K562 (cell line): ENCODE data around the gene ZRANB3. TPM values are rescaled to one million over a fixed set of nuclear protein-coding genes. Genes with fewer than 3 reads are reported as not detected.
A peak's percentile ranks its signal among the peaks of the same experiment; 100 is the strongest.

Source experiments
- ATAC-seq: fragments of 200-7000 bp; cut with Tn5 transposase; 3 replicates; pipeline ENCODE4 v1.9.1; 2020; ENCODE audit warnings: moderate library complexity
- Bru-seq: library from RNA; stranded (reverse); fragments of 400-500 nt; gene quantifications from one replicate; lab custom pipeline; 2021; lab: Mats Ljungman, UMichigan
- BruChase-seq, 2 experiments: library from RNA; stranded (reverse); fragments of 400-500 nt; gene quantifications; one replicate each; lab custom pipeline; 2021; lab: Mats Ljungman, UMichigan
- BruUV-seq: library from RNA; stranded (reverse); fragments of 400-500 nt; replicated peaks from 2 replicates; lab custom pipeline; 2021; lab: Mats Ljungman, UMichigan
- CTCF ChIA-PET: fragments of 300-600 bp; formaldehyde crosslinking; extraction: SDS; loops from one replicate; lab custom pipeline; 2021; ENCODE audit warnings: low intra/inter-chr PET ratio; lab: Yijun Ruan, JAX
- POLR2A ChIA-PET: fragments of 300-600, 350-650 bp; sonication (Branson Sonifier 250); formaldehyde crosslinking; extraction: SDS; loops from one replicate; lab custom pipeline; 2021; ENCODE audit warnings: antibody characterized with exemption, inconsistent platforms; lab: Yijun Ruan, JAX
- DNase-seq, 4 experiments: peaks; one replicate each; pipeline versions ENCODE4 v3.0.0 to v3.0.0-alpha.2; 2011 to 2018; ENCODE audit warnings: low spot score in 3 of 4, mixed read lengths in 3 of 4; ENCODE audit errors: extremely low read depth in 1 of 4
- FAIRE-seq: peaks from 2 replicates; lab custom pipeline; 2011; peaks lifted over from hg19 to GRCh38; lab: Jason Lieb, UNC
- H2AFZ ChIP-seq: 2 replicates; pipeline ENCODE4 v1.6.0; 2011; ENCODE audit warnings: low read depth, low read length, control low read depth, inconsistent platforms
- H3K27ac ChIP-seq: fragments of 200-600 bp; 3 replicates; pipeline ENCODE4 v1.8.0; 2011; ENCODE audit warnings: low read depth, mild to moderate bottlenecking, control low read depth, inconsistent platforms, low read length, moderate library complexity, mixed read lengths; ENCODE audit errors: extremely low read depth
- H3K27me3 ChIP-seq, 2 experiments: fragments of 300-600 bp in 1 of 2; 2 replicates in 1 of 2; 3 replicates in 1 of 2; pipeline versions ENCODE4 v1.6.0 to v1.8.0; 2011; ENCODE audit warnings: inconsistent platforms in 2 of 2, low read length in 2 of 2, mild to moderate bottlenecking in 1 of 2, mixed read lengths in 1 of 2, moderate library complexity in 1 of 2; ENCODE audit not compliant: control insufficient read depth in 2 of 2, insufficient read depth in 2 of 2
- H3K36me3 ChIP-seq: fragments of 300-600 bp; 3 replicates; pipeline ENCODE4 v1.8.0; 2011; ENCODE audit warnings: mild to moderate bottlenecking, low read length, inconsistent platforms; ENCODE audit not compliant: control insufficient read depth, insufficient read depth
- H3K4me1 ChIP-seq, 2 experiments: fragments of 200-600 bp in 1 of 2; replicated peaks in 1 of 2; 2 replicates in 1 of 2; 3 replicates in 1 of 2; pipeline versions ENCODE4 v1.5.1 to v1.8.0; 2011; ENCODE audit warnings: inconsistent platforms in 2 of 2, low read length in 2 of 2, mild to moderate bottlenecking in 1 of 2, mixed read lengths in 1 of 2, moderate library complexity in 1 of 2; ENCODE audit not compliant: control insufficient read depth in 2 of 2, insufficient read depth in 2 of 2
- H3K4me2 ChIP-seq: 2 replicates; pipeline ENCODE4 v1.6.1; 2011; ENCODE audit warnings: low read length, control low read depth, inconsistent platforms, mixed read lengths; ENCODE audit not compliant: insufficient read depth
- H3K4me3 ChIP-seq: fragments of 200-600 bp; sonication (generic), shearing (Covaris generic); 2 replicates; pipeline ENCODE4 v1.5.1; 2016; ENCODE audit warnings: control low read depth, inconsistent platforms
- H3K79me2 ChIP-seq: fragments of 200-600 bp; 3 replicates; pipeline ENCODE4 v1.8.0; 2011; ENCODE audit warnings: low read length, inconsistent platforms; ENCODE audit not compliant: control insufficient read depth, insufficient read depth
- H3K9ac ChIP-seq, 2 experiments: 2 replicates each; pipeline versions ENCODE4 v1.6.0 to v1.6.1; 2011; ENCODE audit warnings: low read depth in 2 of 2, low read length in 2 of 2, control low read depth in 1 of 2, inconsistent platforms in 1 of 2, mild to moderate bottlenecking in 1 of 2, mixed read lengths in 1 of 2; ENCODE audit not compliant: insufficient read depth in 1 of 2
- H3K9me1 ChIP-seq: one replicate; pipeline ENCODE4 v1.6.0; 2011; ENCODE audit warnings: inconsistent platforms, mild to moderate bottlenecking, low read length, moderate library complexity; ENCODE audit not compliant: control insufficient read depth, insufficient read depth
- H3K9me3 ChIP-seq: replicated peaks from 2 replicates; pipeline ENCODE4 v1.5.1; 2011; ENCODE audit warnings: low read depth, low read length, inconsistent platforms; ENCODE audit not compliant: control insufficient read depth, insufficient read depth
- H4K20me1 ChIP-seq: replicated peaks from 2 replicates; pipeline ENCODE4 v1.6.1; 2011; ENCODE audit warnings: low read length, inconsistent platforms, mixed read lengths; ENCODE audit not compliant: control insufficient read depth, insufficient read depth
- CREB1 ChIP-seq, 2 experiments: sonication (generic) in 1 of 2; formaldehyde crosslinking in 1 of 2; IDR thresholded peaks; 2 replicates each; pipeline versions ENCODE4 v1.6.1 to v1.8.0; 2012 to 2022; ENCODE audit warnings: inconsistent platforms in 1 of 2, mild to moderate bottlenecking in 1 of 2, missing genetic modification reagents in 1 of 2, moderate library complexity in 1 of 2
- GTF3C2 ChIP-seq: IDR thresholded peaks from 3 replicates; pipeline ENCODE4 v1.6.1; 2011; ENCODE audit warnings: borderline replicate concordance, mild to moderate bottlenecking, moderate library complexity; ENCODE audit not compliant: insufficient read length; ENCODE audit errors: extremely low read depth
- ID3 ChIP-seq, 2 experiments: fragments of 250-450 bp in 1 of 2; fragments of 450-650 bp in 1 of 2; sonication (Bioruptor Pico) in 1 of 2; IDR thresholded peaks; 2 replicates each; pipeline versions ENCODE4 v1.6.1 to v1.8.0; 2016 to 2021; ENCODE audit warnings: mild to moderate bottlenecking in 2 of 2, moderate library complexity in 2 of 2, missing compliant biosample characterization in 1 of 2, missing genetic modification characterization in 1 of 2
- NR2C1 ChIP-seq, 2 experiments: fragments of 450-650 bp; IDR thresholded peaks; 2 replicates each; pipeline ENCODE4 v1.6.1; 2017; ENCODE audit warnings: mild to moderate bottlenecking in 2 of 2, antibody characterized with exemption in 1 of 2, inconsistent platforms in 1 of 2, missing compliant biosample characterization in 1 of 2, missing genetic modification characterization in 1 of 2
- PCBP2 ChIP-seq: fragments of 200-400 bp; formaldehyde crosslinking; IDR thresholded peaks from 2 replicates; pipeline ENCODE4 v1.6.1; 2018; ENCODE audit warnings: low read length, low read depth, mild to moderate bottlenecking, moderate library complexity; ENCODE audit not compliant: poor library complexity, severe bottlenecking
- RFX7 ChIP-seq: fragments of 250-450 bp; sonication (Bioruptor Pico); IDR thresholded peaks from 2 replicates; pipeline ENCODE4 v1.5.1; 2021; ENCODE audit warnings: mild to moderate bottlenecking
- SNIP1 ChIP-seq: fragments of 450-650 bp; IDR thresholded peaks from 2 replicates; pipeline ENCODE4 v1.7.1; 2017; ENCODE audit warnings: low read depth, mild to moderate bottlenecking
- YY1 ChIP-seq, 3 experiments: IDR thresholded peaks; 2 replicates each; pipeline ENCODE4 v1.6.1; 2011; ENCODE audit warnings: low read length in 2 of 3, mild to moderate bottlenecking in 2 of 3, moderate library complexity in 2 of 3, borderline replicate concordance in 1 of 3, control low read depth in 1 of 3, low read depth in 1 of 3; ENCODE audit not compliant: insufficient read depth in 3 of 3, insufficient replicate concordance in 2 of 3, control insufficient read depth in 1 of 3, insufficient read length in 1 of 3; ENCODE audit errors: extremely low read depth in 1 of 3
- WGBS: fragments of 100-300 bp; shearing (Covaris generic); methylation state at CpG from one replicate; pipeline ENCODE4 v1.1.6; 2016; ENCODE audit warnings: low coverage, mixed read lengths; ENCODE audit not compliant: insufficient coverage; ENCODE audit errors: missing lambda C conversion rate; 5-methylcytosine and 5-hydroxymethylcytosine counted together
- in situ Hi-C: fragments of 300-500 bp; cut with MboI; formaldehyde crosslinking; loops from 4 replicates; pipeline ENCODE4 v1.15.0; 2018; ENCODE audit warnings: inconsistent platforms, mixed read lengths
- intact Hi-C: fragments of 100-400 bp; cut with micrococcal nuclease; formaldehyde crosslinking; loops from 2 replicates; pipeline ENCODE4 v1.14.2; 2022
- long read RNA-seq, 3 experiments: library from polyadenylated mRNA in 2 of 3; library from RNA in 1 of 3; unstranded in 2 of 3; stranded (forward) in 1 of 3; transcript quantifications; one replicate each; pipeline ENCODE4 v2.0.0, GENCODE V29; 2019 to 2022
- polyA minus RNA-seq, 3 experiments: library from RNA; depleted of rRNA, polyadenylated mRNA; stranded (reverse); fragments of >200 nt; gene quantifications; 2 replicates each; pipeline ENCODE4 v1.2.3, GENCODE V29; 2011
- polyA plus RNA-seq, 8 experiments: library from polyadenylated mRNA; depleted of rRNA in 4 of 8; stranded (reverse) in 5 of 8; unstranded in 3 of 8; fragments of >200 nt; fragmentation: Nextera tagmentation in 2 of 8; fragmentation: Illumina TruSeq in 1 of 8; extraction: Ambion mirVana in 2 of 8; extraction: Trizol in 1 of 8; gene quantifications; 2 replicates each; pipeline versions ENCODE4 v1.2.1 to v1.2.3, GENCODE V29; 2011 to 2014; ENCODE audit warnings: inconsistent platforms in 1 of 8, missing spikeins in 1 of 8
- total RNA-seq, 7 experiments: library from RNA; depleted of rRNA in 6 of 7; stranded (reverse); fragments of >200 nt in 6 of 7; fragmentation: Illumina TruSeq in 2 of 7; extraction: Trizol in 2 of 7; gene quantifications; 2 replicates each; pipeline versions ENCODE4 v1.2.1 to v1.2.3, GENCODE V29; 2011 to 2021; ENCODE audit warnings: low replicate concordance in 1 of 7

The ZRANB3 gene
- 19.3 and 48.2 TPM in 2 replicates for total RNA-seq (2011; cell fraction: chromatin; rRNA removed; ENCODE audit: low replicate concordance)
- total RNA-seq (2011; cell fraction: nucleolus; rRNA removed), result 7.0 and 8.8 TPM in 2 replicates
- 15.4 and 25.0 TPM in 2 replicates for total RNA-seq (2011; cell fraction: nucleoplasm; rRNA removed)
- total RNA-seq (2014; rRNA removed), result 8.6 and 11.6 TPM in 2 replicates
- 19.1 and 24.7 TPM in 2 replicates for total RNA-seq (2014; rRNA removed; fragmentation: Illumina TruSeq; extraction: Trizol)
- 13.3 and 15.0 TPM in 2 replicates for total RNA-seq (2015; rRNA removed; fragmentation: Illumina TruSeq; extraction: Trizol)
- 14.7 and 16.3 TPM in 2 replicates for total RNA-seq (2021)
- polyA plus RNA-seq (2011; rRNA removed), result 15.7 and 21.3 TPM in 2 replicates
- 4.9 and 9.7 TPM in 2 replicates for polyA plus RNA-seq (2011; cell fraction: cytosol; rRNA removed)
- polyA plus RNA-seq (2011; cell fraction: nucleus; rRNA removed), result 4.6 and 6.2 TPM in 2 replicates
- polyA plus RNA-seq (2012), result 8.6 and 10.9 TPM in 2 replicates
- polyA plus RNA-seq (2014; fragmentation: Illumina TruSeq; extraction: Trizol), result 11.8 and 13.9 TPM in 2 replicates
- polyA plus RNA-seq (2014; fragmentation: Nextera tagmentation; extraction: Ambion mirVana), result 10 to 100 TPM; 12.1 to 15.3 TPM
- polyA plus RNA-seq (2014; rRNA removed), result 7.1 and 9.5 TPM in 2 replicates
- polyA minus RNA-seq (2011; rRNA and poly(A)+ RNA removed), result 27.5 and 30.9 TPM in 2 replicates
- 7.8 and 10.9 TPM in 2 replicates for polyA minus RNA-seq (2011; cell fraction: cytosol; rRNA and poly(A)+ RNA removed)
- 8.5 and 14.7 TPM in 2 replicates for polyA minus RNA-seq (2011; cell fraction: nucleus; rRNA and poly(A)+ RNA removed)
- Bru-seq, nascent RNA, result percentile 61 among the genes with signal in this experiment
- percentile 64 among the genes with signal in this experiment for BruChase-seq, experiment 1, labeled RNA remaining after a 2-hour chase
- BruChase-seq, experiment 2, labeled RNA remaining after a 6-hour chase, result percentile 60 among the genes with signal in this experiment
- long read RNA-seq, experiment 1, partial matches to known transcripts, result 2 of 18 reads
- long read RNA-seq, experiment 1, other reads (novel, unspliced or antisense), result 16 of 18 reads
- long read RNA-seq, experiment 2, partial matches to known transcripts, result 2 of 9 reads
- long read RNA-seq, experiment 2, other reads (novel, unspliced or antisense), result 7 of 9 reads
- long read RNA-seq, experiment 3, partial matches to known transcripts, result 2 of 2 reads
- long read RNA-seq, experiment 3, other reads (novel, unspliced or antisense), result 0 of 2 reads

- WGBS, result 1% methylated on average over 46 of the region's 46 CpGs
- Histone ChIP-seq H3K4me2 (peak within 1 kb of the TSS; percentile 89), H4K20me1 (no peaks in the 10 kb centered on the region), H3K4me3 (peak within 1 kb of the TSS; percentile 66), H3K27ac (peak within 1 kb of the TSS; percentile 97), H3K27me3 (no peaks in the 10 kb centered on the region), H3K79me2 (peaks cover 78% of the 10 kb centered on the region), H3K4me1 (peaks cover 0 to 15% of the 10 kb centered on the region in 2 experiments; a peak in 3 of 5 replicates), H3K9ac (peak within 1 kb of the TSS; percentile 93 to 98), H3K9me3 (no peaks in the 10 kb centered on the region), H3K36me3 (peaks cover 10% of the 10 kb centered on the region; the same call in 1 of the 3 replicates), H3K9me1 (no peaks in the 10 kb centered on the region), H2AFZ (peak within 1 kb of the TSS; percentile 99)
- peak; percentile 73 to 97 (median 84) for DNase-seq
- in situ Hi-C loops (no loop called here), intact Hi-C loops (loop anchor here (2.0 to 10.0 kb wide), 4 partner anchors 212 to 528 kb away; partner anchors contain the start of gene RAB3GAP1)
- TSS peak; percentile 77 for BruUV-seq
- peak; percentile 98 for FAIRE-seq
- ChIA-PET POLR2A (interaction anchor here (0.6 to 2.2 kb wide), 9 partner anchors 9 to 1797 kb away, joined by 3 to 14 read pairs (median 4); no protein-coding TSS in a partner anchor), CTCF (no interaction called here)
- ATAC-seq, result peak; percentile 85
- no peak for TF ChIP-seq PCBP2
- TF ChIP-seq YY1 (IDR thresholded peaks at IDR 0.05; ENCODE audit: borderline replicate concordance in 1 of 3, control insufficient read depth in 1 of 3, extremely low read depth in 1 of 3, insufficient read depth in 3 of 3, insufficient read length in 1 of 3, insufficient replicate concordance in 2 of 3, low read depth in 1 of 3, low read length in 2 of 3), result peak; percentile 63 to 94 (median 81)
- TF ChIP-seq ID3 (CRISPR knock-in tag; IDR thresholded peaks at IDR 0.05), result no peak
- TF ChIP-seq ID3 (tag; IDR thresholded peaks at IDR 0.05), result 0 out of 2 replicates have a peak, but pooled peaks have one; percentile 37
- TF ChIP-seq SNIP1, result no peak
- no peak for TF ChIP-seq GTF3C2
- TF ChIP-seq RFX7 (CRISPR knock-in tag), result peak; percentile 59; the same call in 1 of the 2 replicates
- no peak for TF ChIP-seq NR2C1 (IDR thresholded peaks at IDR 0.05)
- peak; percentile 23; the same call in 1 of the 2 replicates for TF ChIP-seq NR2C1 (tag; IDR thresholded peaks at IDR 0.05)
- peak; percentile 82 for TF ChIP-seq CREB1 (IDR thresholded peaks at IDR 0.05)
- peak; percentile 79 for TF ChIP-seq CREB1 (CRISPR knock-in tag; IDR thresholded peaks at IDR 0.05)
Observed at GRCh38 chr2:135530313-135531230, at the start of gene ZRANB3. TSS of gene ZRANB3 (minus strand) at chr2:135531218.
